ENCODE data around the gene ATXN3L.
"Not testable (repeated sequence)": the region's sequence is repeated elsewhere in the genome, so short reads cannot be mapped to it uniquely, and the experiment has no call there.

The ATXN3L gene

DNA sequence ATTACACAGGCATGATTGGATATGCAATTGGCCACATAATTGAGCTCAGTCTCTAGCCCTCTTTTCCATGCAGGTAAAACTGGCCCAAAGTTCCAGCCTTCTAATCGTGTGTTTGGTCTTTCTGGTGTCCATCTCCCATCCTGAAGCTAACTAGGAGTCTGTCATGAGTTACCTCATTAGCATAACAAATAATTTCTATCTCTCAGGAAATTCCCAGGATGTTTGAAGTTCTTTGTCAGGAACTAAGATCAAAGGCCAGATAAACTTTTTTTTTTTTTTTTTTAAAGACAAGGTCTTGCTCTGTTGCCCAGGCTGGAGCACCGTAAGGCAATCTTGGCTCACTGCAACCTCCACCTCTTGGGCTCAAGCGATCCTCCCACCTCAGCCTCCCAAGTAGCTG is 15.8 kb downstream of the ATXN3L start:
- ATAC-seq: no peak

DNA sequence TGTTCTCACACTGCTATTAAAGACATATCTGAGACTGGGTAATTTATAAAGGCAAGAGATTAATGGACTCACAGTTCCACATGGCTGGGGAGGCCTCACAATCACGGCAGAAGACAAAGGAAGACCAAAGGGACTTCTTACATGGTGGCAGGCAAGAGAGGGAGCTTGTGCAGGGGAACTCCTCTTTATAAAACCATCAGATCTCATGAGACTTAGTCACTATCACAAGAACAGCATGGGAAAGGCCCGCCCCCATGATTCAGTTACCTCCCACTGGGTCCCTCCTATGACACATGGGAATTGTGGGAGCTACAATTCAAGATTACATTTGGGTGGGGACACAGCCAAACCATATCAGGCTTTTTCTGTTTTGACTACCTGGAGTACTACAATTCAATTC is 16.6 kb downstream of the ATXN3L start:
- not testable (repeated sequence) for ATAC-seq

DNA sequence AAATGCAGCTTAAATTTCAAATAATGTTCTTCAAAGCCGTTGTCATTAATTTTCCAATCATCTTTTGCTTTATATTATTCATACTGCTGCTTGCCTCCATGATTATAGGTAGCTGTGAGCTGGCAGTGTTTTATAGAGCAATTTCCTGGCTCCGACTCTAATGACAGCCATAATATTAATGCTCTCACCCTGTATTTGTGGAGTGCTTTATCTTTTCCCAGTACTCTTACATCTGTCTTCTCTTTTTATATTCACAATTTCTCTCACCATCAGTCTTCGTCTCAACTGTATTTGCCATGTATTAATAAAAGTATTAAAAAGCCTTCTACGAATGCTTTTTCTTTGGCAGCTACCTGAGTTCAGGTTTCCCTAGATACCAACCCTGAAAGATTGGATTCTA is 21.0 kb downstream of the ATXN3L start:
- no peak for ATAC-seq

GRCh38 chrX:13295841-13296240 is 24.0 kb downstream of the ATXN3L start:
- ATAC-seq: no peak

GRCh38 chrX:13293700-13294099 is 26.2 kb downstream of the ATXN3L start:
- no peak for ATAC-seq

GRCh38 chrX:13290891-13291614 is 28.8 kb downstream of the ATXN3L start:
- no peak for ATAC-seq

- no peak for ATAC-seq
Measured at GRCh38 chrX:13288671-13289070, 31.2 kb downstream of the ATXN3L start.

DNA sequence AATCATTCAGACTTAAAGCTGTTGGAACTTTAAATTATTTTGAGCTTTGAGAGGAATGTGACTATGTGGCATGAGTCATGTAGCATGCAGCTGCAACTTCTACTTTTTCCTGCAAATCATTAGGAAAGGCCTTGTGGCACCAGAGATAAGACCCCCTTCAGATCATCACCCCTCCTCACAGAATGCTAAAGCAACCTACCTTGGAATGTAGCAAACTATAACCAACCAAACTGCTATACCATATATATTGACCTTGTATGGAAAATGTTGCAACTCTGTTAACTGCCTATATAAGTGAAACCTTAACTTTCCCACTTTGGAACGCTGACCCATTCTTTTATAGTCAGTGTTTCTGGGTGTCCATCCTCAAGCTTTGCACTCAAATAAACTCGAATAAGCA is 32.0 kb downstream of the ATXN3L start:
- ATAC-seq: no peak

- no peak for ATAC-seq
Measured at GRCh38 chrX:13285693-13286092, 34.2 kb downstream of the ATXN3L start.

- ATAC-seq: no peak
Measured at GRCh38 chrX:13285229-13285628, 34.6 kb downstream of the ATXN3L start.

DNA sequence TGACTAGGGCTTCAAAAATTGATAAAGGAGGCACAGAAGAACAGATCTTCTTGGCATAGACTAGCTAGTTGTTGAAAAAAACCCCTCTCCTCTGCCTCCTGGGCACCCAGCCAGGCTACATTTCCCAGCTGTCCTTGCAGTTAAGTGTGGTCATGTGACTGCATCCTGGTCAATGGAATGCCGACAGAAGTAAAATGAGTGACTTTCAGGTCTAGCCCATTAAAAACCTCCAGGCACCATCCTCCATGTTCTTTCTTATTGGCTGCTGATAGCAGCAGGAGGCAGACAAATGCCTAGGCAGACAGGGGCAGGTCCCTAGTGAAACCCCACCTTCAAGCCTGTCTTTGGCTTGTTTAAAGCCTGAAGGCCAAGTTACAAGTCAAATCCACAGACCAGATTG is 35.3 kb downstream of the ATXN3L start:
- ATAC-seq: no peak

DNA sequence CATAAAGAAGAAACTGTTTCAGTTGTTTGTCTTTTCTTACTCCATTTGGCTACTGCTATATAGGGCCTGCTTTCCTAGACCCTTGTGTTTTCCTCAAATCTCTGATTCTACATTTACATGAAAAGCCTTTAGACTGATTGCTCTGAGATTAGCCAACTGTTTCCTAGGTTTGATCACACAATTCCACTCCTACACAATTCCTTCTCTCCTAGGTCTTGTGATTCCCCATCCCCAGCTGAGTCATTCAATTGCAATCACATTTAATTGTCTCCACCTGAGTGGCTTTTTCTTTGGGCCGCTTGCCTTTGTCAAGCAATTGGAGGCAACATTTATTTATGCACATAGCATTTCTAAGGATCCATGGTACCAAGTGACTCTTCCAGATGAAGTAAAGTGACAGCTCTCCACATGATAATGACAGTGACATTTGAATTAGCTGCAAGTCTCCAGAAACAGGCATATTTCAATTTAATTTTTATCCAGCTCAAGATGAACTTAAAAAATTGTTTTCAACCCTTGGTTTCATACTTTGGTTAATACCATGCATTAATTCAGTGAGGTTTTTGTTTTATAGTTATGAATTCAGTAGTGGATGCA is 35.8 kb downstream of the ATXN3L start:
- ATAC-seq: no peak

DNA sequence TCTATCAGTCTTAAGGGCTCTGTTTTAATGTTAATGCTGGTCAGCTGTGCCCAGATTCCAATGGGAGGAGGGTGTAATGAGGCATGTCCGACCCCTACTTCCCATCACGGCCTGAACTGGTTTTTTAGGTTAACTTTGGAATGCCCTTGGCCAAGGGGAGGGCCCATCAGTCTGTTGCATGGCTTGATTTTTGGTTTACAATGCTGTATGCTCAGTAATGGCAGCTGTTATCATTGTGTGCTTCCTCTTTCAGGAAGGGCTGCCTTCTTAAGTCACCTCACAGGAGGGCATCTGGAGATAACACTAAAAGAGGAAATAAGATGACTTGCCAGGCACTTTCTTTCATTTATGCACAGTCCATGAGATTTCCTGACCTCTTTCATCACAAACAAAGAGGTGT is 36.3 kb downstream of the ATXN3L start:
- ATAC-seq: no peak

GRCh38 chrX:13281289-13281688 is 38.6 kb downstream of the ATXN3L start:
- ATAC-seq: no peak

GRCh38 chrX:13279279-13280018 is 40.4 kb downstream of the ATXN3L start:
- ATAC-seq: no peak

- ATAC-seq: no peak
Measured at GRCh38 chrX:13277539-13277938, 42.3 kb downstream of the ATXN3L start.

DNA sequence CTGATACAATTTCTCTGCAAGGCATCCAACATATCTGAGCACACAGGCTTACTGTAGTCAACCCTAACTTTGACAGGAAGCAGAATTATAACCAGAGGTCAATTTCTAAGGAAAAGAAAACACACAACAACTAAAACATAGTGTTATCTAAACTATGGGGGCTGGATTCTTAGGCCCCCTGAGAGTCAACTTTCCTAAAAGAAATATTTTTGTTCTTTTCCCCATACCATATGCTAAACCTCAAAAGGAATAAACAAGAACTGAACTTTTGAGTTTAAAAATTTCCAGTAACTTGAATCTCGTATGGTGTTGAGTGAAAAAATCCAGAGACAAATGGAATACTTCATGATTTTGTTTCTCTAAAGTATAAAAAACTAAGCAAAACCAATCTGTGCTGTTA is 42.9 kb downstream of the ATXN3L start:
- no peak for ATAC-seq

DNA sequence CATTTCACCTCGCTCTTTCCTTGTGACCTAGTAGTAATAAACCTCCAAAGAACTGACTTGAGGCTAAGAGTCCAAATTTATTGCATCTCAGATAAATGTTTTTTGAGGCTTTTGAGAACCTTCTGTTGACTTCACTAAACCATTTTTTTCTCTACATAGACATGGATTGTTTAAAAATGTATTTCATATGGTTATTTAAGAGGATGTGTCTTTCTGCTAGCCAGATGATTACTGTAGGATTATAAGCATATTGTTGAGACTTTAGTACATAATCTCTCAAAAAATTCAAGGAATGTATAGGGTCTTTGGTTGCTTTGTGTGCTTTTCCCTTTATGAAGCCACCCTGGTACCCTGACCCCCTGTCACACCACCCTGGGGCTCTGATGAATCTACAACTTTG is 44.8 kb downstream of the ATXN3L start:
- no peak for ATAC-seq

DNA sequence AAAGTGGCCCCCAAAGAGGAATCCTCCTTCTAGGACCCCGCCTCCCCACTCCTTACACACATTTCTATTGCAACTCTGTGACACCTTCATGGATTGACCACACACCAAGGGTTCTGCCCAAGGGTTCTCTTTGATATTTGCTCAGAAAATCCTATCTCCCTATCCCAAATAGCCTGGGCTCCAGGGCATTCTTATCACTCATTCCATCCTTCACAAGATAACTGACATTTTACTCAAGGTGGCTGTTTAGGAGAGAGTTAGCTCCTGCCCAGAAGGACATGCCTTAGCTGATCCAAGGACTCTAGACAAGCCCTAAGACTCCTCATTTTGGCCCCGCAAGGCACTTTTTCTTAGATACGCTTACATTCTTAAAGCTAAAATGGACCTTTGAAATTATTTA is 47.4 kb downstream of the ATXN3L start:
- ATAC-seq: no peak

DNA sequence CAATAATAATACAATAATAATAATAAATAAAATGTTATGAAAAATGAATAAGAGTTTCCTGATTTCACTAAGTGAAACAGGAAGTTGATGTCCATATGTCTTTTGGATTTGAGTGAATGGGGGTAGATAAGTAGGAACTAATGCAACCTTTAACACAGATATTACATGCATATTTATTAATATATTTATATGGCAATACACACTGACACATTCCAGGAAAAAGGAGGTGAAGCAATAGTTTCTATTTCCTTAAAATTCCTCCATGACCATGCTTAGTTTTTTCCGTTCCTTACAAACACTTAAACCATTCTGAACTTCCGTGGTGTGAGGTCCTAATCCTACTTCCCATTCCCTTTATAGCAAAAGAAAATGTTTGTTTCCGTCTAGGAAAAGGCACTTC is 48.3 kb downstream of the ATXN3L start:
- ATAC-seq: no peak

- no peak for ATAC-seq
Measured at GRCh38 chrX:13270360-13270759, 49.5 kb downstream of the ATXN3L start.

DNA sequence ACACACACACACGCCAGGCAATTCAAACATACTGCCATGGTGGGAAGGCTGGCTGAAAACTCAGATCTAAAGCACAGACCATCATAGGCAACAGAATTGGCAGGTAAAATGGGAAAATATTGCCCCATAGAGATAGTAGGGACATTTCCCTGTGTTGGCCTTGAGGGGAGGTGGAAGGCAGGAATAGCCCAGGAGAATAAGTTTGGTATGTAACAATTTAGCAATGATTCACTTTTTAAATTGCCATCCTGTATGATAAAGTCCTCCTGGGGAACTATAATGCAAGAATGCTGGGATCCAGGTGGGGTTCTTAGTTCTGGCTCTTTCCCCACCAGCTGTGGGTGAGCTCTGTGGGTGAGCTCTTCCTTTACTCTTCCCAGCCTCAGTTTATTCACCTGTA is 51.0 kb downstream of the ATXN3L start:
- no peak for ATAC-seq

Measured in activated CD4-positive, CD25-positive, alpha-beta regulatory T cell treated with anti-CD3 and anti-CD28 coated beads, Interleukin-2, amount 50 U/mL, for 24 hours (primary cell).